UCSD-AML1 (cell line): ENCODE results near the gene DPYSL5.
"Not testable (repeated sequence)": the region's sequence is repeated elsewhere in the genome, so short reads cannot be mapped to it uniquely, and the experiment has no call there.

Experiments used
- DNase-seq: peaks from one replicate; lab custom pipeline; 2025; ENCODE audit not compliant: unreplicated experiment; lab: John Stamatoyannopoulos, UW

DPYSL5 gene, protein sequence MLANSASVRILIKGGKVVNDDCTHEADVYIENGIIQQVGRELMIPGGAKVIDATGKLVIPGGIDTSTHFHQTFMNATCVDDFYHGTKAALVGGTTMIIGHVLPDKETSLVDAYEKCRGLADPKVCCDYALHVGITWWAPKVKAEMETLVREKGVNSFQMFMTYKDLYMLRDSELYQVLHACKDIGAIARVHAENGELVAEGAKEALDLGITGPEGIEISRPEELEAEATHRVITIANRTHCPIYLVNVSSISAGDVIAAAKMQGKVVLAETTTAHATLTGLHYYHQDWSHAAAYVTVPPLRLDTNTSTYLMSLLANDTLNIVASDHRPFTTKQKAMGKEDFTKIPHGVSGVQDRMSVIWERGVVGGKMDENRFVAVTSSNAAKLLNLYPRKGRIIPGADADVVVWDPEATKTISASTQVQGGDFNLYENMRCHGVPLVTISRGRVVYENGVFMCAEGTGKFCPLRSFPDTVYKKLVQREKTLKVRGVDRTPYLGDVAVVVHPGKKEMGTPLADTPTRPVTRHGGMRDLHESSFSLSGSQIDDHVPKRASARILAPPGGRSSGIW

DNA sequence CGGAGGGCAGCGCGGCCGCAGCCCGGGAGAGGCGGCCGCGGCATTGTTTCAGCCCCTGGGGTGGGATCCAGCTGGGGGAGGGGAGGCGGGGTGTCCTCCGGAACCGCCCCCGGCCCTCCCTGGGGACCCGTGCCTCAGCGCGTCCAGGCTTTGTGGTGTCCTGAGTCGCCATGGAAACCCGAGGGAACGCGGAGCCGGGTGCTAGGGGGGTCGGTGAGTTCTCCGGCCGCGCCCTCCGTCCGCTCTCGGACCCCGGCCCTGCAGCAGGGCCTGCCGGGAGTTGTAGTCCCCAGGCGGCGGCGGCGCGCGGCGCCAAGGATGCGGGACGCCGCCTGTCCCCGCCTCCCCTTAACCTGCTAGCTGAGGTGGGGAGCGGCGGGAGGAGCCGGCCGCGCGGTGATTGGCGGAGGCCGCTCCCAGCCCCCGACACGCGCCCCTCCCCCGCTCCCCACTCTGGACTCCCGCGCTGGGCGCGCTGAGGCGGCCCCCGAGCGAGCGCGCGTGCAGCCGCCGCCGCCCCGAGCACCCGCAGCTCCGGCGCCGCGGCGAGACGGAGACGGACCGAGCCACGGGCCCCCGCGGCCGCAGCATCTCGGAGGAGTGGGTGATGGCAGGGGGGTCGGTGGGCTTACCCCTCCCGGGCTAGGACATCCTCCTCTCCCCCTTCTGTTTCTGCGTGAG lies at the start of gene DPYSL5:
Gene DPYSL5 (plus strand): TSS at position 478 of the 681 bp plus-strand sequence. CDS start 50,368 bp downstream, outside the sequence.
- DNase-seq: no peak

DNA sequence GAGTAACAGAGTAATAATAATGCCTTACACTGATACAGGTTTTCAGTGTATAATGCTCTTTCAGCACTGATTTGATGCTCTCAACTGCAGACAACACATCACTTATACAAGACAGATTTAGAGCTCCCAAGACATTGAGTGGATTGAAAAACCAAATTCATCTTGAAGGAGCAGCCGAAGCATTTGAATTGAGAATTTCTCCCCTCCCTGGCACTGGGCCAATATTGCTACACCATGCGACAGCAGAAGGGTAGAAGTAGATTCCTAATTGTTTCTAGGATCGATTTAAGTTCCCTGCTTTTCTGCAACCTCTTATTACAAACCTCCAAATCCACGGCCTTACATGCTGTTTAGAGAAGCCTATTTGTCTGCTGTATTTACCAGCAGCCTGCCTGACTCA lies 46.6 kb upstream of the DPYSL5 start:
- DNase-seq: no peak

DNA sequence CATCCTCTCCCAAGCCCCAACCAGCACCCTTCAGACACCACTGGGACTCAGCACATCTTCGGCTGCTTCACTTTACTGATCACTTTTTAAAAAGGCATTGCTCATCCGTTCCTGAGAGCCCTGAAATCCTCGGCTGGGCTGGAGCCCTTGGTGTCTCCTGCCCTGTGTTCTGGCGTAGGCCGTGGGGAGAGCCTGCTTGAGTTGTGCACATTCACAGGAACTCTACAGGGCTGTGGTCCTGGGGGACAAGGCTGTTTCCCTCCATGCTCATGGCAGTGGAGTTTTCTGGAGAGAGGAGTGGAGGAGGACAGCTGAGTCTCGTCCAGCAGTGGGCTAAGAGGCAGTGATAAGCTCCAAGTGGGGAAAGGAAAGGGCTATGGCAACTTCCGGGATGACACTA lies 46.1 kb upstream of the DPYSL5 start:
- no peak for DNase-seq

DNA sequence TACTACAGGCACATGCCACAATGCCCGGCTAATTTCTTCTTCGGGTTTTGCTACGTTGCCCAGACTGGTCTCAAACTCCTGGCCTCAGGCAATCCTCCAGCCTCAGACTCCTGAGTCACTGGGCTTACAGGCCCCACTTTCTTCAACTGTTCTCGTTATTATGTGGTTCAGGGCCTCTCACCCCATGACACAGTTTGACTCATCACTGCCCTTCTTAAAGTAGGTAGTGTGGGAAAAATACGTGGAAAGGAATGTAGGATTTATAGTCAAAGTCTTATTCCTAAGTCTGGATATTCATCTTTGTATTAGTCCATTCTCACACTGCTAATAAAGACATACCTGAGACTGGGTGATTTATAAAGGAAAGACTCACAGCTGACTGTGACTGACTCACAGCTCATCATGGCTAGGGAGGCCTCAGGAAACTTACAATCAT lies 42.7 kb upstream of the DPYSL5 start:
- no peak for DNase-seq

DNA sequence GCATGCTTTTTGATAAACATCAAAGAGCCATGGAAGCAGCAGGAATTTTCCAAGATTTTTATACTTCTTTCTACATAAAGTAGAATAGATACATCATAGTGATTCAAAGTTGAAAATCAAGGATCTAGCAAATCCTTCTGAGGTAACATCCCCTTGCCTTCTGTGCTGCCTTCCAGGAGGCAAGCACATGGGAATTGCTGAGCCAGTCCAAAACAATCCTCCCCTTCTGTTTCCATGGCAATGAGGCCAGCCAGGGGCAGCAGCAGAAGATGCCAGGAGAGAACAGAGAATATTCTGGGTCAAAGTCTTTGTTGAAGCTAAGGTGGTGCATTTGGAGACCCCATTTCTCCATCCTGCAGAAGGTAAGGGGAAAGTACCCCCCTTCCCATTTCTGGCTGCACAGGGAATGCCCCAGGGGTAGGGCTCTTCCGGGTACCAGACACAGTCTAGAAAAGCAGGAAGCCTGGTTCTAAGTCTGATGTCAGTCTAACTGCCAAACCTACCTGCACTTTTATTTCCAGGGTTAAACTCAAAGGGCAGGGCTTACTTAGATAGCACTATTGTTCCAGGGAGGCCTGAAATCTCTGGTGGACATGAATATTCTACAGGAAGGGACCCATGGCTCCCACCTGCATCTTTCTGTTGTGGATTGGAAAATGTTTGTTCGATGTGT lies 40.0 kb upstream of the DPYSL5 start:
- no peak for DNase-seq

DNA sequence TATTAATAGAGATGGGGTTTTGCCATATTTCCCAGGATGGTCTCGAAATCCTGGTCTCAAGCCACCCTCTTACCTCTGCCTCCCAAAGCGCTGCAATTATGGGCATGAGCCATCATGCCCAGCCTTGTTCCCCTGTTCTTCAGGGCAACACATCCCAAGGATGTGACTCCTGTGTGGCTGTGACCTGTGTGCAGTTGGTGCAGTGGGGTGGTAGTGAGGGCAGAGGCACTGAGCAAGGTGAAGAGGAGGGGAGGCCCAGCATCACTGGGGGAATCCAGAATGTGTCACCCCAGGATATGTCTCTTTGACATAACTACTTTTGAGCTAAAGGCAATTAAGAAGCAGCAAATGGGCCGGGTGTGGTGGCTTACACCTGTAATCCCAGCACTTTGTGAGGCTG lies 38.7 kb upstream of the DPYSL5 start:
- DNase-seq: no peak

DNA sequence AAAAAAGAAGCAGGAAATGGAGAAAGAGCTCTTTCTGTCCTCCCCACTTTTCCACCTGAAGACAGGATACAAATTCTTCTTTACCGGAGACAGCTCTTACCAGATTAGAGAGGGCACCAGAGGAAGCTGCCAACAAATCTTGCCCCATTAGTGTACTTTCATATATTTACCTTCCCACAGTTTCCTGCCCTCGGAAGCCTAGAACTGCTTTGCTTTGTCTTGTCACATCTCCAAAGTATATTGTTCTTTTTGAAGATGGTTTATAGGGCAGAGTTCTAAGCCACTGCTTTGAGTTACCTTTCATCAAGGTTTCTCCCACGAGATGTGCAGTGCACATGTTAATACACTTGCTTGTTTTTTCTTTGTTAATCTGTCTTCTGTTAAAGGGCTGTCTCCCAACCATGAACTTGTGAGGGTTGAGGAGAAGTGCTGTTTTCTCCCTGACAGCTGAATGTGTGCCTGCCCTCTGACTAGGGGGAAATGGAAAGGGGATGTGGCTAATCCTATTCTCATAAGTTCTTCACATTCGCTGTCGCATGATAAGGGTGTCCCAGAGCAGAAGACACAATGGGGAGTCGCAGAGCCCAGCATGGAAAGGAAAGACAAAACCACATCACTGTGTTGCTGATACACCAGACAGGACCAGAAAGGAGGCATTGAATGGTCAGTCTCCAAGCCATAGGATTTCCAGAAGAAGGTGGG lies 37.9 kb upstream of the DPYSL5 start:
- peak; percentile 45 for DNase-seq

DNA sequence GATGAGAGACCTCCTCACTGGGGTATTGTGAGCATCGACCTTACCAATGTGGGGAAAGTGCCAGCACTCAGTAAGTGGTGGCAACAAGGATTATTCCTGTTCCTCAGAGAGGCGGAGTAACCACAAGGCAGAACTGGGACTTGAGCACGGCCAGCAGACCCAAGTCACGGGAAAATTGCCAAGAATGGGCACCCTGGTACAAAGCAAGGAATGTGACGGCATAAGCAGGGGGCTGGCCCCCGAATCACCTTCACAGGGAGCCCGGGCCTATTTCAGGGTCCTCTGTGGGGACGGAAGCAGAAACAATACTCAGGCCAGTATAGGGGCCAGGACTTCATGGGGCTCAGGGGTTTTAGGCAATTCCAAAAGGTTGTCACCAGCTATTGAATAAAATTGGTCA lies 36.7 kb upstream of the DPYSL5 start:
- no peak for DNase-seq

DNA sequence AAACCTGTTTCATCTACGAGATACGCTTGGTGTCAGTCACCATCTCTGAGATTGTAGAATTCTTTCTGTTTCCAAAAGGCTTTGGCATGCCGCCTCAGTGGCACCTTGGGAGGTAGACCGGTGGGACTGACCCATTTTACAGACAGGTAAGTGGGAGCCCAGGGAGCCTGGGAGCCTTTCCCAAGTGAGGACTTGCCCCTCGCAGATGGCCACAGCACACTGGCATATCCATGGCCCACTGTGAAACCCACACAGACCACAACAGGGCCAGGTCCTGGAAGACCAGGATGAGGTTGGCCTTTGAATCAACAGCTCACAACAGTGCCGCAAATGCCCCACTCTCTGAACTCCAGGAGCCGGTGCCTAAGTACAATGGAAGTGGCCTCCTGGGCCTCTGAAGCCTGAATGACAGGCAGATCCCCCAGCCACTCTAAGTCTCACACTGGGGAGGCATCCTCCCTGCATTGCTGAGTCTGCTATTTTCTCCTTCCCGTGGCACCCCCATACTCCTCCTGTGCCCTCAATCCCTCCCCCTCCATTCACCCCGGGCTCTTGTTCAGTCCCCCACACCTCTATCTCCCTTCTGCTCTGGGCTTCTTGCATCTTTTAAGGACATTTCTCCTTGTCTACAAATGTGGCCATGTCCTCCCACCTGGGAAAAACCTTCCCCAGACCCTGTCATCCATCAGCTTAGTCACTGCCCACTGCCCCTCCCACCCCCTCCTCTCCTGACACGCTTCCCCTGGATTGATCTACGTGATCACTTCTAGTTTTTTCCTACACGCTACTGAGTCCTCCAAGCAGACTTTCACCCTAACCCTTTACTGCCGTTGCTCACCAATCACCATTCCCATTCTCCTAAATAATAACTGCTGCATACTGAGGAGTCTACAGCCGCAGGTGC lies 35.9 kb upstream of the DPYSL5 start:
- DNase-seq: no peak

DNA sequence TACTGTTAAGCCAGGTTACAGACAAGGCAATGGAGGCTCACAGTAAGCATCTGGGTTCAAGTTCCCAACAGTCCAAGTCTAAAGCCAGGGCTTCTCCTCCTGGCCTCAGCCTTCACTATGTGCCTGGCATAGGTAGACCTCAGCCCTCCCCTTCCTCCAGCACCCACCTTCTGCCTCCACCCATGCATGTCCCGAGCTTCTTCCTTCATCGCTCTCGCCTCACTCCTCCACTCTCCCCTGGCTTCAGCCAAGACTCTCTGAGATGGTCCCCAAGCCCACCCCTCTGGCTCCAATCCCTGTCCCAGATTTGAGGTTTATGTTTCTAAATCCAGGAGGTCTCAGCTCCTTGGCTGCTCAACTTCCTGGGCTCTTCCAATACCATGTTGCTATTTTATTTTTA lies 35.2 kb upstream of the DPYSL5 start:
- DNase-seq: no peak

DNA sequence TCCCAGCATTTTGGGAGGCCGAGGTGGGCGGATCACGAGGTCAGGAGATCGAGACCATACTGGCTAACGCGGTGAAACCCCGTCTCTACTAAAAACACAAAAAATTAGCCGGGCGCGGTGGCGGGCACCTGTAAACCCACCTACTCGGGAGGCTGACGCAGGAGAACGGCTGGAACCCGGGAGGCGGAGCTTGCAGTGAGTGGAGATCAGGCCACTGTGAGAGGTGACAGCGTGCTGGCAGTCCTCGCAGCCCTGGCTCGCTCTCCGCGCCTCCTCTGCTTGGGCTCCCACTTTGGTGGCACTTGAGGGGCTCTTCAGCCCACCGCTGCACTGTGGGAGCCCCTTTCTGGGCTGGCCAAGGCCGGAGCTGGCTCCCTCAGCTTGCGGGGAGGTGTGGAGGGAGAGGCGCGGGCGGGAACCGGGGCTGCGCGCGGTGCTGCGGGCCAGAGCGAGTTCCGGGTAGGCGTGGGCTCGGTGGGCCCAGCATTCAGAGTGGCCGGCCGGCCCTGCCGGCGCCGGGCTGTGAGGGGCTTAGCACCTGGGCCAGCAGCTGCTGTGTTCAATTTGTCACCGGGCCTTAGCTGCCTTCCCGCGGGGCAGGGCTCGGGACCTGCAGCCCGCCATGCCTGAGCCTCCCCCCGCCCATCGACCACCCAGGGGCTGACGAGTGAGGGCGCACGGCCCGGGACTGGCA lies 33.7 kb upstream of the DPYSL5 start:
- DNase-seq: not testable (repeated sequence)

DNA sequence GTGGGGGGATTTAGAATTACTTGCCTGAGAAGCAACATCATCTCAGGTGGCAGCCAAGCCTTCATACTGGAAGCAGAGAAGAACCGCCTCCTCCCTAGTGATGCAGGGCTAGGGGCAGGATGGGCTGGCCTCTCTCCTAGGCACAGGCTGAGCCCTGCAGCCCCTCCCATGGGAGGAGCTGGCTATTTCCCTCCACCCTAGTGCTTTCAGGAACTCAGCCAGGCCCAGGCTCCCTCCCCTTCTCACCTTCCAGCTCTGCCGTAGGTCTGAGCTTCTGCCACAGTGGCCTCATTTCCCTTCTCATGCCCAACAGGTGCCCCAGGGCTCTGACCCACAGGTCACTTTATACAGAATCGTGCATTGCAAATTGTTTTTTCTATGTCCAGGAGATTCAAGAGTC lies 31.0 kb upstream of the DPYSL5 start:
- DNase-seq: peak; percentile 24

DNA sequence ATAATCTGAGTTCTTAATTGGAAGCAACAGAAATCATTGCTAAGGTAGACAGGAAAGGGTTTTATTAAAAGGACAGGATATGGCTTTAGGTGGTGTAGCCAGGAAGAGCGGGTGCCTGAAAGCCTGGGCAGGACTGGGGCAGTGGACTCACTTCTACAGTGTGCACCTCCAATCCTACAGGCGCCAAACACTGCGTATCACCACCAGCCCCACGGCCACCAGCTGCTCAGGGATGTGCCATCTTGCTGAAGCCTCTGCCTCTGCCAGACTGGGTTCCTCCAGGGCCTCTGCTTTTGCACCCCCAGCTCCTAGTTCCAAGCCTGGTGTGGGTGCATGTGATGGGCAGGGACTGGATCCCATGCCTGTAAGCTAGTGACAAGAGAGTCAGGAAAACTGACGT lies 29.7 kb upstream of the DPYSL5 start:
- DNase-seq: no peak

DNA sequence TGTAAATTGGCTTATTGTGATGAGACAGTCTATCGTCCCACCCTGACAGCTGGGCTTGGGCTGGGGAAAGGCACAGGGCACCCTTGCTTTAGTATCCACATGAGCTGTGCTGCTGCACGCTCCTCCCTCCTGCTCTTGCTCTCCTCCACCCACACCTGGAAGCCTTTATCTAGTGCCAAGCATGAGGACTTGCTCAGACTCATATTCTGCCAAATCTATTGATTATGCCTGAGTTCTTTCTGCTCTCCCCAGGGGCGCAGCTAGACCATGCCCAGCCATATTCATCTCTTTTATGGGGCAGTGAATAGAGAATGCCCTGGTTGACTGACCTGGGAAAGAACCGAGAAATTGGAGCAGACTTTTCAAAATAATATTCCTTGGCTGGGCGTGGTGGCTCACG lies 29.0 kb upstream of the DPYSL5 start:
- no peak for DNase-seq

DNA sequence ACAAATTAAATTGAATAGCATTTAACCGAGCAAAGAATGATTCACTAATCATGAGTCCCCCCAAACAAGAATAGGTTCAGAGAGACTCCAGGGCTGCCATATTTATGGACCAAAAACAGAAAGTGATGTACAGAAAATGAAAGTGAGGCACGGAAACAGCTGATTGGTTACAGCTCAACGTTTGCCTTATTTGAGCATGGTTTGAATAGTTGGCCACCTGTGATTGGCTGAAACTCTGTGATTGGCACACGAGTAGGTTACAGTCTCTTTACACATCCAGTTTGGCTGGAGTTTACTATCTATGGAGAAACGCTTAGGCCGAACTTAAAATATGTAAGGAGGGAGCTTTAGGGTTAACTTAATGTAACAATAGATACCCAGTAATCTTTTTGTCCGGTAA lies 27.0 kb upstream of the DPYSL5 start:
- DNase-seq: no peak

DNA sequence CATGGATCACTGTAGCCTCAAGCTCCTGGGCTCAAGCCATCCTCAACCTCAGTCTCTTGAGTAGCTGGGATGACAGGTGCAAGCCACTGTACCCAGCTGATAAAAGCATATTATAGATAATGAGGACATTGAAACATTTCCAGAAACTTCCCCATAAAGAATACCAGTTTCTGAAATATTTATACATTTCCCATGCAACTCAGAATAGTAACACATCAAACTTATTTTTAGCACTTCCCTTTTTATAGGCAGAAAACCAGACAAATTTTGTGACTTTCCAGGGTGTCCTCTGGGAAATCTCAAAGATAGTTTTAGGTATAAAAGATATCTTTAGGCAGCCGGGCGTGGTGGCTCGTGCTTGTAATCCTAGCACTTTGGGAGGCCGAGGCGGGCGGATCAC lies 25.1 kb upstream of the DPYSL5 start:
- DNase-seq: no peak

DNA sequence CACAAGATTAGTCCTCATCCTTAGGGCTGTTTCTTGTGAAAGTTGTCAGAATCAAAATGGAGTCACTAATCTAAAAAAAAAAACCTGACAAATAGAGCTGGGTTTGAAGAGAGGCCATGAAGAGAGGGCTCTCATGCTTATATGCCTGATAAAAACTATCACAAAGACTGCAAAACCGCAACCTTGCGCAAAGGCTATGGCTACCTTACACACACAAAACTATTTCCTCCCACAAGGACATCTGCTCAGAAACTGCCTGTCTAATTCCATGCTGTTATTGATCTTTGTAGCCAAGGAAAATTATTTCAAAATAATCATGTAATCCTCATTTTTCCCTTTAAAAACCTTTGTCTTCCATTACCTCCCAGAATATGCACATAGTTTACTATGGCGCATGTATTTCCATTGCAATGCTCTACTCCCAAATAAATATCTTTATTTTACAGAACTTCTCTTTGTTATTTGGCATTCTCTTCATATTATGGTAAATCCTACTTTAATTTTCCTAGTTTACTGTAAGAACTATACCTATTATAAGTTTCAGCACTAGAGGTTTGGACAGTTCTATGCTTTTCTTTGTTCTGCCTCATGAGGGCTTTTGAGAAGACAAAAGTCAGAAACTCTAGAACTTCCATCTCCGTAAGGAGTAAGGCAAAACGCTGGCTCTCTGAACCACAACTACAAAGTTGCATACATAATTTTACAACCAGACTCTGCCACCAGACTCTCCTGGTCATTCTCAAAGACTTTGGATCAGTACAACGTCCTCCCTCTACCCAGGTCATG lies 9.6 kb upstream of the DPYSL5 start:
- no peak for DNase-seq

DNA sequence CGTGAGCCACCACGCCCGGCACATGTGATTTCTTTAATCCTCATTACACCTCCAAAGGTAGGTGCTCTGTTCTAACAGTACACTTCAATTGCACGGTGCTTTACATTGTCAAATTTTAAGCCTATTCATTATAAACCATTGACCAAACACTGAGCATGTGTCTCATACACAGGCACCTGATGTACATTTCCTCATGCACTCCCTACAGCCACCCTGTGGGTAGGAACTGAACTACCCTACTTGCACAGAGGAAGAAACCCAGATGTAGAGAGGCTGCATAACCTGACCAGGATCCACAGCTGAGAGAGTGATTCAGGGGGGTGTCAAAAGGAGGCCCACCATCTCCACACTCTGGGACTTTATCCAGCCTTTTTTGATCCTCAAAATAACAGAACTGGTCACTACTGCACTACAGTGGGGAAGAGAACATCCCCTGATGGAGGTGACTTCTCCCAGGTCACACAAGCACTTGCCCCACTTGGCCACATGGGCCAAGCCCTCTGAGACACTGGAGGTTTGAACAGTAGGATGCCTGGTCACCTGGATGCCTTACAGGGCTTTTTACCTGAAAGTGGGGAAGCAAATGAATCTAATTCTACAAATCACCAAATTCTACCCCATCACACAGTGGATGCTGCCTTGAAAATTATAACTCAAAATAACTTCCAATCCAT lies 6.9 kb upstream of the DPYSL5 start:
- DNase-seq: no peak
